Measurements from ENCODE around the gene IRGC.

Gene IRGC

GRCh38 chr19:43723588-43723987 is 7.7 kb downstream of the IRGC start:
- DNase-seq (ENCODE audit: low read depth in 1 of 2, low spot score in 1 of 2), result no peak

DNA sequence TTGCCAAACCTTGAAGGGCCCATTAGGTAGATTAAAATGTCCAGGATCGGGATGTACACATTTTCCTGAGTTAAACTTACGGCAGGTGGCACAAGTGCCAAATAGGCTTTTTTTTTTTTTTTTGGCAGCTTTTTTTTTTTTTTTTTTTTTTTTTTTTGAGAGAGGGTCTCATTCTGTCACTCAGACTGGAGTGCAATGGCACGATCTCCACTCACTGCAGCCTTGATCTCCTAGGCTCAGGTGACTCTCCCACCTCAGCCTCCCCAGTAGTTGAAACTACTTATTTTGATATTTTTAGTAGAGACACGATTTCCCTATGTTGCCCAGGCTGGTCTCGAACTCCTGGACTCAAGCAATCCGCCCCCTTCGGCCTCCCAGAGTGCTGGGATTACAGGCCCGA is 9.0 kb downstream of the IRGC start:
- no peak for DNase-seq (ENCODE audit: low read depth in 1 of 2, low spot score in 1 of 2)

GRCh38 chr19:43725468-43725867 is 9.6 kb downstream of the IRGC start:
- DNase-seq (ENCODE audit: low read depth in 1 of 2, low spot score in 1 of 2), result no peak

DNA sequence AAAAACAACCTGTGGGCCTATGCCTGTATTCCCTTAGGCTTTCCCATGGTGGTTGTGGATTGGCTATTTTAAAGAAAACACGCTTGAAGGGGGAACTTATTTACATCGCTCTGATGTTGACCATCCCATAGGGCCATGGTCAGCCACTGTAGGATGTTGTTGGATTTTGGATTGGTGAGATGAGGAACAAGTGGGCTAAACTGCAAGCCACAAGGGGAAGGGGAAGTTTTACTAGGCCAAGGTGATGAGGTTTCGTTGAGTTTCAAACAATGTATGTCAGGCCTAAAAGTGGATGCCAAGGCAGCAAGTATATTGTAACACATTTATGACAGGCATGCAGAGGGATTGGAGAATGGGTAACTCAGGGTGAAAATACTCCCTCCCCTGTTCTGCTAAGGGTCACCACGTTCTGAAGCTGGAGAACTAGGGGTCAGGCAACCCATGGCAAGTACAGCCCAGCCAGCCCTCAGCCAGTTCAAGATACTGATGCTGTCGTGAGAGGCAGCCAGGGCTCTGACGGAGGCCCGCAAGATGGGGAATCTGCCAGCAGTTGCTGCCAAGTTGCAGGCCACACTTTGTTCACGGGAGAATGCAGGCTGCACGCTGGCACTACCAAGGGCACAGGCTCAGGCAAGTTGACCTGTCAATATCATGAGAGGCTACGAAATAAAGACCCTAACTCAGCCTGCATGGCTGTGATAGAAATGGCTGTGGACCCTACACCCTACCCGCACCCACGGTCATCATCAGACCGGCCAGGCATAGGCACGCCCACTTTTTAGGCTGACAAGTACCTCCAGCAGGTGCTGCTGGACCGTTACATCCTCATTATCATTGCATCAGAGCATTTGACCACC is 11.1 kb downstream of the IRGC start:
- DNase-seq (ENCODE audit: low read depth in 1 of 2, low spot score in 1 of 2), result no peak

DNA sequence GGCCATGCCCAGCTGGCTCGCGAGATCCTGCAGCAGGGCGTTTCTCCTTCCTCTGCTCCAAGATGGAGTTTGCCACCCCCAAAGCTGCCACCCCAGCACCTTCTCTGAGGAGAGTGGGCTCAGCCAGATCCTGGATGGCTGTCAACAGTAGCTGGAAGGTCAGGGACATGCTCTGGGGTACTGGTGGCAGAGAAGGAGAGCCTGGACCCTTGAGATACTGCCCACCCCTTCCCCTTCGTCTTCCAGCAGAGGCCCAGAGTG is 11.6 kb downstream of the IRGC start:
- no peak for DNase-seq (ENCODE audit: low read depth in 1 of 2, low spot score in 1 of 2)

DNA sequence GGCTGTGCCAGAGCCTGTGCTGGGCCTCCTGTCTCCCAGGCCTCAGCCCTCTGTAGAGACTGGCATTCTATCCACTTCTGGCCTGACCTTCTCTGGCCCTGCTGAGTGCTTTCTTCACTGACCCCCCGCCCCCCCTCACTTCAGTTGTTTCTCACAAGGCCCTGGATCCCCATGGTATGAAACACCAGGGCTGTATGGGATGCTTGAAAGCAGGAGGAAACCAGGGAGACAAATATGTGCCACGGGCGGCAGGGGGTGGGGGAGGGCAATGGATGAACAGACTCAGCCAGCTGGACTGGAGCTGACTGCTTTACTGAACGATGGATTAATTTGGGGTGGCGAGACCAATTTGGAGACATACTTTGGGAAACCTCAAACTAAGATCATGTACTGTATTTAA is 14.0 kb downstream of the IRGC start:
- no peak for DNase-seq (ENCODE audit: low read depth in 1 of 2, low spot score in 1 of 2)

DNA sequence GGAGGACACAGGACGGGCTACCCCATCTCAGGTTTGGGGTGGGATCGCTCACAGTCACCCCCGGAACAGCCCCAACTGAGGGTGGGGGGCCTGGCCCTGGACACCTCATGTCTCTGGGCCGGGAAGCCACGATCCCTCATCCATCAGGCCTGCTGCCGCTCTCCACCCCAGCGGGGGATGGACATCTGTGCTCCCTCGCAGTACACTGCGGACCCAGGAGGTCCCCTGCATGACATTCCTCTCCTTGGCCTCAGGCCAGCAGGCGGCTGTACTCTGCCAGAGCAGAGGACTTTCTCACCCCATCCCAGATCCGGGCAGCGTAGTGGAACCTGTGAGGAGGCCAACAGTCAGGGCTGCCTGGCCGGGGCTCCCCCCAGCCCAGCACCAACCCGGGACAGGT is 15.5 kb downstream of the IRGC start:
- DNase-seq (ENCODE audit: low read depth in 1 of 2, low spot score in 1 of 2), result no peak

GRCh38 chr19:43731846-43732245 is 16.0 kb downstream of the IRGC start:
- no peak for DNase-seq (ENCODE audit: low read depth in 1 of 2, low spot score in 1 of 2)

DNA sequence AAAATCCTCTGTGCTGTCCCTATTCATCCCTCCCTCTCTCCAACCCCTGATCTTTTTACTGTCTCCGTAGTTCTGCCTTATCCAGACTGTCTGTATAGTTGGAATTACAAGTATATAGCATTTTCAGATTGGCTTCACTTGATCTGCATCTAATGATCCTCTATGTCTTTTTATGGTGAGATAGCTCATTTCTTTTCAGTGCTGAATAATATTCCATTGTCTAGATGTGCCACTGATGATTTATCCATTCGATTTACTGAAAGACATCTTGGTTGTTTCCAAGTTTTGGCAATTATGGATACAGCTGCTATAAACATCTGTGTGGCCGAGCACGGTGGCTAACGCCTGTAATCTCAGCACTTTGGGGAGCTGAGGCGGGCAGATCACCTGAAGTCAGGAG is 19.1 kb downstream of the IRGC start:
- no peak for DNase-seq (ENCODE audit: low read depth in 1 of 2, low spot score in 1 of 2)

- DNase-seq (ENCODE audit: low read depth in 1 of 2, low spot score in 1 of 2), result no peak
Observed at GRCh38 chr19:43735957-43736356, 20.1 kb downstream of the IRGC start.

- DNase-seq (ENCODE audit: low read depth in 1 of 2, low spot score in 1 of 2), result no peak
Observed at GRCh38 chr19:43738780-43739211, 22.9 kb downstream of the IRGC start.

- no peak for DNase-seq (ENCODE audit: low read depth in 1 of 2, low spot score in 1 of 2)
Observed at GRCh38 chr19:43739439-43740235, 23.8 kb downstream of the IRGC start.

GRCh38 chr19:43741075-43741825 is 25.4 kb downstream of the IRGC start:
- DNase-seq (ENCODE audit: low read depth in 1 of 2, low spot score in 1 of 2), result no peak

DNA sequence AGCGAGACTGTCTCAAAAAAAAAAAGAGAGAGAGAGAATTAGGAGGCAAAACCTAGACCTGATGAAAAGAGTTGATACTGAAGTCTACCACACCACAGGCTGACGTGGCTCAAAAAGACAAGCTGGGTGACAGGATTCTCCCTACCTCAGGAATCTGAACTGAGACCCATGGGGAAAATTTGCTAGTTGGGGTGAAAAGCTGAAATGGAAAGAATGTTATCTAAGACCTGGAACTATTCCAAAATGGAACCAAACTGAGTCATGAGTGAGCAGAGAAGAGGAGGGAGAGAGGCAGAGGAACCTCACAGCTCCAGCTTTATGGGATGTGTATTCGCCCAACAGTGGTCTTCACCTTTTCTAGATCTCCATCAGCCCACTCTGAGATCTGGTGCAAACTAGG is 27.2 kb downstream of the IRGC start:
- no peak for DNase-seq (ENCODE audit: low read depth in 1 of 2, low spot score in 1 of 2)

DNA sequence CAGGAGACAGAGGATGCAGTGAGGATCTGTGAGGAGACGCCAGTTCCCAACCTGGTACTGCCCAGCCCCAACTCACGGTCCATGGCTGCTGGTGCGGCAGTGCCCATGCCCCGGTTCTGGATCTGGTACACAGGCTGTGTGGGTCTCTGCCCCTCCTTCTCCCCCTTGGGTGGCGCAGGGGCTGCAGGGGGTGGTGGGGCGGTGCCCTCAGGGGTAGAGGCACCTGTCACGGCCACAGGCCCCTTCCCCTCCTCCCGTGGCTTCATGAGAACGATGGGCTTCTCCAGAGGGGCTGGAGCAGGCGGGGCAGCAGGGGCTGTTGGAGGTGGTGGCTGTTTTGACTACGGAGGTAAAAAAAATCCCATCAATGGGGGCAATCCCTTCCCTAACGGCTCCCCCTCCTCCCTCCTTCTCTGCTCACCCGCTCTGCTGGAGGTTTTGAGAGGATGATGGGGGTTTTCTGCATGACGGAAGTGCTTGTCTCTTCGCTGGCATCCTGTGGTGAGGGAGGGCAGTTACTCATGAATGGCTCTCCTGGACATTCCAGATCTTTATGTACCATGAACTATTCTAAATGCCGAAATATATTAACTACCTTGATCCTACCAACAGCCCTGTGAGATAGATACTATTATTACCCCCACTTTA is 31.8 kb downstream of the IRGC start:
- DNase-seq (ENCODE audit: low read depth in 1 of 2, low spot score in 1 of 2), result no peak

DNA sequence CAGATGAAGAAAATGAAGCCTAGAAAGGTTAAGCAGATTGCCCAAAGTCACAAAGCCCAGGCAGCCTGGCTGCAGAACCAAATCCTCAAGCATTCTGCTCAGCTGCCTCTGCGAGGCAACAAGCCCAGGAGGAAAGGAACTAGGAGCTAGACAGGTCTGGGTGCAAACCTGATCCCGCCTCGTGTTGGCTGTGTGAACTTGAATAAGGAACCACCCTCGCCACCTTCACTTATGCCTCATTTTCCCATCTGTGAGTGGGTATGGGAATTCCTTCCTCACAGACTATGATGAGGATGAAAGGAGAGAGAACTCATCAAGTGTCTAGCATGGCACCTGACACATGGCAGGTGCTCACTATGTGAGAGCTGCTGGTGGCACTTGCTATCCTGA is 32.3 kb downstream of the IRGC start:
- no peak for DNase-seq (ENCODE audit: low read depth in 1 of 2, low spot score in 1 of 2)

GRCh38 chr19:43748685-43749084 is 32.8 kb downstream of the IRGC start:
- DNase-seq (ENCODE audit: low read depth in 1 of 2, low spot score in 1 of 2), result no peak

- no peak for DNase-seq (ENCODE audit: low read depth in 1 of 2, low spot score in 1 of 2)
Observed at GRCh38 chr19:43749152-43749551, 33.3 kb downstream of the IRGC start.

GRCh38 chr19:43749898-43750297 is 34.0 kb downstream of the IRGC start:
- DNase-seq (ENCODE audit: low read depth in 1 of 2, low spot score in 1 of 2), result no peak

DNA sequence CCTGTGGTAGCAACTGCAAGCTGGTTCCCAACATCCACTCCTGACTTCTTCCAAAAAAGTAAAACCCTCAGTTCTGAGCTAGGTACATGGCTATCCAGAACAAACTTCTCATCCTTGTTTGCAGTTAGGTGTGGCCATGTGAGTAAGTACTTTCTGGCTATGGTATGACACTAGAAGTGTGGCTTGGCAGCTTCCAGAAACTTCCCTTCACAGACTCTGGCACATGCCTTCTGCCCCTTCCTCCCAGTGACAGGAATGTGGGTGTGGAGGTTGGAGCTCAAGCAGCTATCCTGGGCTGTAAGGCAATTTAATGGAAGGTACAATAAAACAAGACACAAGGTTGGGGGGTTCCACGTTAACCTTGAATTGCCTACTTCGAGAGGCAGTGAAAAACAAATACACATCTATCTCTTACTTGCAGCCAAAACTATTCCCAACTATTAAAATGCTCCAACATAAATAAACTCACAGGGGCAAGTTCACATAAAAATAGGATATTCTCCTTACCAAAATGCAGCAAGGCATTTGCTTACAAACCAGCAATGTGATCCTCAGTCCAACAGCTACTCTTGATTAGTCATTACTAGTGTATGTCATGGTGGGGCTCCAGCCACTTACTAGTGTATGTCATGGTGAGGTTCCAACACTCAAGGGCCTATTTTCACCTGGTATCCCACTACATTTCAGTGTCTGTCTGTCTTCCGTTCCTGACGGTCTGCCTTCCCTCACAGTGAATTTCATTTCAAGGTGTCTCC is 35.8 kb downstream of the IRGC start:
- no peak for DNase-seq (ENCODE audit: low read depth in 1 of 2, low spot score in 1 of 2)
